GM23338 (cell line): ENCODE measurements around the gene ADD1. TPM values are rescaled to one million over a fixed set of nuclear protein-coding genes. Genes with fewer than 3 reads are reported as not detected.

Source experiments
- ATAC-seq: fragments of 200-7000 bp; cut with Tn5 transposase; 3 replicates; pipeline ENCODE4 v1.9.1; 2020
- DNase-seq: peaks from one replicate; pipeline ENCODE4 v3.0.0-alpha.2; 2015; ENCODE audit warnings: low spot score
- H2AFZ ChIP-seq: fragments of 200-600 bp; sonication (generic); 2 replicates; pipeline ENCODE4 v1.8.0; 2016; ENCODE audit warnings: antibody characterized with exemption, mild to moderate bottlenecking, moderate library complexity
- H3F3A ChIP-seq: fragments of 200-600 bp; sonication (generic); replicated peaks from 2 replicates; pipeline ENCODE4 v1.8.0; 2017; ENCODE audit warnings: antibody characterized with exemption, mixed run types, low read depth
- H3K27ac ChIP-seq: fragments of 200-600 bp; sonication (generic); 2 replicates; pipeline ENCODE4 v1.6.1; 2016; ENCODE audit warnings: low read depth
- H3K27me3 ChIP-seq: fragments of 200-600 bp; sonication (generic); 2 replicates; pipeline ENCODE4 v1.8.0; 2016; ENCODE audit warnings: mild to moderate bottlenecking, mixed run types, moderate library complexity; ENCODE audit not compliant: insufficient read depth
- H3K36me3 ChIP-seq: fragments of 200-600 bp; sonication (generic); 2 replicates; pipeline ENCODE4 v1.8.0; 2016; ENCODE audit warnings: mild to moderate bottlenecking; ENCODE audit not compliant: insufficient read depth
- H3K4me1 ChIP-seq: fragments of 200-600 bp; sonication (generic); 2 replicates; pipeline ENCODE4 v1.8.0; 2016; ENCODE audit warnings: mild to moderate bottlenecking, moderate library complexity; ENCODE audit not compliant: insufficient read depth
- H3K4me2 ChIP-seq: fragments of 200-600 bp; sonication (generic); 2 replicates; pipeline ENCODE4 v1.7.1; 2017; ENCODE audit warnings: mixed run types
- H3K4me3 ChIP-seq: fragments of 200-600 bp; sonication (generic); 2 replicates; pipeline ENCODE4 v1.6.1; 2016; ENCODE audit warnings: mixed run types
- H3K79me2 ChIP-seq: fragments of 200-600 bp; sonication (generic); replicated peaks from 2 replicates; pipeline ENCODE4 v1.8.0; 2017; ENCODE audit warnings: mild to moderate bottlenecking; ENCODE audit not compliant: insufficient read depth
- H3K9me2 ChIP-seq: fragments of 200-600 bp; sonication (generic); 2 replicates; pipeline ENCODE4 v1.8.0; 2017; ENCODE audit not compliant: insufficient read depth
- H4K20me1 ChIP-seq: fragments of 200-600 bp; sonication (generic); replicated peaks from 2 replicates; pipeline ENCODE4 v1.8.0; 2017; ENCODE audit warnings: mild to moderate bottlenecking; ENCODE audit not compliant: insufficient read depth
- H3K27ac Mint-ChIP-seq: 2 replicates; pipeline ENCODE4 v1.8.0; 2020; ENCODE audit warnings: inconsistent platforms, mild to moderate bottlenecking, moderate library complexity, mixed read lengths
- H3K27me3 Mint-ChIP-seq: 3 replicates; pipeline ENCODE4 v1.8.0; 2022; ENCODE audit warnings: low read depth, mild to moderate bottlenecking, moderate library complexity, mixed read lengths, inconsistent platforms; ENCODE audit not compliant: insufficient read depth, poor library complexity
- H3K36me3 Mint-ChIP-seq: 3 replicates; pipeline ENCODE4 v1.8.0; 2021; ENCODE audit warnings: low read depth, mild to moderate bottlenecking, inconsistent platforms, moderate library complexity, mixed read lengths
- H3K4me1 Mint-ChIP-seq: 3 replicates; pipeline ENCODE4 v1.8.0; 2020; ENCODE audit warnings: mild to moderate bottlenecking, inconsistent platforms, mixed read lengths
- H3K4me3 Mint-ChIP-seq: 3 replicates; pipeline ENCODE4 v1.8.0; 2021; ENCODE audit warnings: moderate library complexity, mild to moderate bottlenecking, inconsistent platforms, mixed read lengths
- H3K9me3 Mint-ChIP-seq: 3 replicates; pipeline ENCODE4 v1.8.0; 2020; ENCODE audit warnings: moderate library complexity, mild to moderate bottlenecking, inconsistent platforms, mixed read lengths
- EZH2 ChIP-seq: fragments of 200-600 bp; sonication (generic); IDR thresholded peaks from one replicate; pipeline ENCODE4 v1.8.0; 2017; ENCODE audit warnings: antibody characterized with exemption, mild to moderate bottlenecking, low read depth; ENCODE audit not compliant: unreplicated experiment
- NANOG ChIP-seq: IDR thresholded peaks from 2 replicates; pipeline ENCODE4 v1.6.1; 2016; ENCODE audit warnings: antibody characterized with exemption, borderline replicate concordance
- POLR2AphosphoS5 ChIP-seq: IDR thresholded peaks from 2 replicates; pipeline ENCODE4 v1.6.1; 2016; ENCODE audit warnings: antibody characterized with exemption, low read depth
- ZNF114 ChIP-seq: fragments of 250-450 bp; sonication (Bioruptor Pico); IDR thresholded peaks from 2 replicates; pipeline ENCODE4 v1.5.0; 2020; ENCODE audit warnings: mild to moderate bottlenecking, moderate library complexity
- ZNF331 ChIP-seq: fragments of 250-450 bp; sonication (Bioruptor Pico); IDR thresholded peaks from 2 replicates; pipeline ENCODE4 v1.5.0; 2020; ENCODE audit warnings: low read depth, mild to moderate bottlenecking, moderate library complexity
- polyA plus RNA-seq: library from polyadenylated mRNA; unstranded; fragments of >200 nt; fragmentation: Nextera tagmentation; extraction: Ambion mirVana; gene quantifications from 2 replicates; pipeline ENCODE4 v1.2.1, GENCODE V29; 2016
- total RNA-seq: library from RNA; depleted of rRNA; stranded (reverse); fragments of >200 nt; shearing (Covaris generic); gene quantifications from 2 replicates; pipeline ENCODE4 v1.2.3, GENCODE V29; 2014
- TF ChIP-seq, protein P1 (sequence below), 2 experiments: fragments of 200-600 bp in 1 of 2; sonication (generic) in 1 of 2; conservative IDR thresholded peaks; 2 replicates each; pipeline versions ENCODE4 v1.5.1 to v1.6.1; 2016 to 2017; ENCODE audit warnings: antibody characterized with exemption in 2 of 2, low read depth in 2 of 2, mild to moderate bottlenecking in 2 of 2, moderate library complexity in 1 of 2

Gene ADD1
- total and polyA plus RNA-seq, 2 experiments from 2014 or later, result 126 to 144 TPM

DNA sequence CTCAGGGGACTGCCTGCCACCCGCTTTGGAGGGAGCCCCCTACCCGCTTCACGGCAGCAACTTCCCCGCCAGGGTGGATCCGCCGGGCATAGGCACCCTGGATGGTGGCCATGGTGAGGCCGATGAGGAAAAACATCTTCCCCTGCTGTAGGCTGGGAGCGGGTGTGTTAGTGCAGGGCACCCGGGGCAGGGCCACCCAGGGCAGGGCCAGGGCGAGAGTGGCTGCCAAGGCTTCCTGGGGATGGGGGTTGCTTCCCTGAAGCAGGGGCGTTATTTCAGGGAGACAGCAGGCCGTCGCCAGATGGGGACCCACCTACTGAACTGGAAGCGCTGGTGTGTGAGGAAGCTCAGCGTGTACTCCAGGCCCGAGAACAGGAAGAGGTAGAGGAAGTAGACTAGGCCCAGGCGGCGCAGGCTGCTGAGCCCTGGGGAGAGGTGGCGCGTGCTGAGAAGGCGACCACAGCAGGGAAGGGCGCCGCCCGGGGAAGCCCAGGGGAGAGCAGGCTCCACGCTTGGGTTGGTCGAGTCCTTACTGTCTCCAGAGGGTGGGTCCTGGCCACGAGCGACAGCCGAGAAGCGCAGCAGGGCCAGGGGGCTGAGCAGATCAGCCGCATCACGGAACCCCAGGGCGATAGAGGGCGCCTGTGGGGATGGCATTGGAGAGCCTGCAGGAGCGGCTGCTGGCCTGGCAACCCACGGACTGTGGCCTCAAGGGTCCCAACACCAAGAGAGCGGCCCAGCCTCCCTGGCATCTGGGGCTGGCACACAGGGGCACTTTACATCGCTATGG is 88.1 kb downstream of the ADD1 start:
- DNase-seq, result peak; percentile 63
- H3K27me3 Mint-ChIP-seq, result peaks cover 21% of the 10 kb centered on the region
- 0 out of 3 replicates have a peak overlapping the region, but pooled peaks have one; percentile 33 for H3K4me3 Mint-ChIP-seq
- peaks cover 4% of the 10 kb centered on the region; the same call in 1 of the 2 replicates for H3K4me1 ChIP-seq
- H3K9me3 Mint-ChIP-seq, result no peaks in the 10 kb centered on the region
- no peak overlapping the region for H3K27ac Mint-ChIP-seq
- H3K4me1 Mint-ChIP-seq, result peaks cover 18% of the 10 kb centered on the region
- H3K9me2 ChIP-seq, result no peaks in the 10 kb centered on the region
- H3K4me3 ChIP-seq, result no peak overlapping the region
- TF ChIP-seq POLR2AphosphoS5 (peak; percentile 26; the same call in 1 of the 2 replicates), NANOG (no peak), ZNF331 (CRISPR knock-in tag) (no peak), ZNF114 (no peak)
- TF ChIP-seq, protein P1, sequence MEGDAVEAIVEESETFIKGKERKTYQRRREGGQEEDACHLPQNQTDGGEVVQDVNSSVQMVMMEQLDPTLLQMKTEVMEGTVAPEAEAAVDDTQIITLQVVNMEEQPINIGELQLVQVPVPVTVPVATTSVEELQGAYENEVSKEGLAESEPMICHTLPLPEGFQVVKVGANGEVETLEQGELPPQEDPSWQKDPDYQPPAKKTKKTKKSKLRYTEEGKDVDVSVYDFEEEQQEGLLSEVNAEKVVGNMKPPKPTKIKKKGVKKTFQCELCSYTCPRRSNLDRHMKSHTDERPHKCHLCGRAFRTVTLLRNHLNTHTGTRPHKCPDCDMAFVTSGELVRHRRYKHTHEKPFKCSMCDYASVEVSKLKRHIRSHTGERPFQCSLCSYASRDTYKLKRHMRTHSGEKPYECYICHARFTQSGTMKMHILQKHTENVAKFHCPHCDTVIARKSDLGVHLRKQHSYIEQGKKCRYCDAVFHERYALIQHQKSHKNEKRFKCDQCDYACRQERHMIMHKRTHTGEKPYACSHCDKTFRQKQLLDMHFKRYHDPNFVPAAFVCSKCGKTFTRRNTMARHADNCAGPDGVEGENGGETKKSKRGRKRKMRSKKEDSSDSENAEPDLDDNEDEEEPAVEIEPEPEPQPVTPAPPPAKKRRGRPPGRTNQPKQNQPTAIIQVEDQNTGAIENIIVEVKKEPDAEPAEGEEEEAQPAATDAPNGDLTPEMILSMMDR (conservative IDR thresholded peaks at IDR 0.05; ENCODE audit: low read depth in 2 of 2), result peak in 1 of 2 experiments; percentile 59; a peak in 2 of 4 replicates
- ATAC-seq, result peak; percentile 15
- no peaks in the 10 kb centered on the region for H3K27me3 ChIP-seq
- H2AFZ ChIP-seq, result no peak overlapping the region
- peaks cover 15% of the 10 kb centered on the region for H4K20me1 ChIP-seq
- peaks cover 14% of the 10 kb centered on the region for H3K79me2 ChIP-seq
- H3K36me3 ChIP-seq, result 0 out of 2 replicates have a peak, but pooled peaks cover 4% of the 10 kb centered on the region
- no peak overlapping the region for H3K27ac ChIP-seq
- H3K4me2 ChIP-seq, result no peak overlapping the region
- H3K36me3 Mint-ChIP-seq, result peaks cover 54% of the 10 kb centered on the region
- H3F3A ChIP-seq, result peaks cover 11% of the 10 kb centered on the region; the same call in 1 of the 2 replicates

DNA sequence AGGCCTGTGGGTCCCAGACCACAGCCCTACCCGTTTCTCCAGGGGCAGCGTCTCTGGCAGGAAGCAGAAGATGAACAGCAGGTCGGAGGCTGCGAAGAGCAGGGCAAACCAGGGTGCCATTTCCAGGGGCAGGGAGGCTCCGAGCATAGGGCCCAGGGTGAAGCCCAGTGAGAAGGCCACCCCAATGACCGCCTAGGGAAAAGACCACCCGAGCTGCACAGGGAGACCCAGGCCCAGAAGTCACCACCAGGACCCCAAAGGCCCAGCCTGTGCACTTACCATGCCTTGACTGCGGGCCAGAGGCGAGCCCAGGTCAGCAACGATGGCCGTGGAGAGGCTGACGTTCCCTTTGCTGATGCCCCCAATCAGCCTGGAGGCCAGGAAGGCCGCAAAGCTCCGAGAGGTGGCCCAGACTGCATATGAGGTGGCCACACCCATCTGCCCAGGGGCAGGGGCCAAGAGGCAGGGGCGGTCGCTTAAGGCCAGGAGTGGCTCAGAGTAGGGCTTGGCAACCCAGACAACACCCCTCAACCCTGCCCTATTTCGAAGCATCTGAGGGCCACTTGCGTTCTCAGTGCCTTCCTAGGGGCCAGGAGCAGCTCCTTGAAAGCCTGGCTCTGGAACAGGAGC is 88.8 kb downstream of the ADD1 start:
- Histone ChIP-seq H3K79me2 (peaks cover 14% of the 10 kb centered on the region), H3K4me3 (no peak overlapping the region), H3K27ac (no peak overlapping the region), H4K20me1 (peaks cover 19% of the 10 kb centered on the region), H3K27me3 (no peaks in the 10 kb centered on the region), H2AFZ (no peak overlapping the region), H3F3A (peaks cover 18% of the 10 kb centered on the region; the same call in 1 of the 2 replicates), H3K4me1 (peaks cover 4% of the 10 kb centered on the region; the same call in 1 of the 2 replicates), H3K36me3 (peaks cover 5% of the 10 kb centered on the region; the same call in 1 of the 2 replicates), H3K4me2 (no peak overlapping the region), H3K9me2 (no peaks in the 10 kb centered on the region)
- H3K27ac Mint-ChIP-seq, result no peak overlapping the region
- TF ChIP-seq EZH2, result no peak
- no peak for TF ChIP-seq POLR2AphosphoS5
- H3K4me1 Mint-ChIP-seq, result peaks cover 24% of the 10 kb centered on the region
- DNase-seq (no peak), ATAC-seq (no peak)
- H3K4me3 Mint-ChIP-seq, result peak overlapping the region; percentile 76; the same call in 1 of the 3 replicates
- no peaks in the 10 kb centered on the region for H3K9me3 Mint-ChIP-seq
- peaks cover 21% of the 10 kb centered on the region for H3K27me3 Mint-ChIP-seq
- peaks cover 59% of the 10 kb centered on the region for H3K36me3 Mint-ChIP-seq
